HCT116 (cell line): ENCODE data around the gene XG. TPM values are rescaled to one million over a fixed set of nuclear protein-coding genes. Genes with fewer than 3 reads are reported as not detected.

Experiments used
- ATAC-seq: fragments of 200-7000 bp; cut with Tn5 transposase; 2 replicates; pipeline ENCODE4 v1.9.1; 2020; ENCODE audit warnings: mild to moderate bottlenecking, moderate library complexity
- BruUV-seq: library from RNA; stranded (reverse); fragments of 400-500 nt; replicated peaks from 2 replicates; lab custom pipeline; 2021; lab: Mats Ljungman, UMichigan
- CTCF ChIA-PET: fragments of 300-600 bp; sonication (Branson Sonifier 250); formaldehyde crosslinking; loops from one replicate; lab custom pipeline; 2021; ENCODE audit warnings: antibody characterized with exemption; lab: Charles Lee
- POLR2A ChIA-PET: fragments of 300-600, 350-600 bp; sonication (Branson Sonifier 250); formaldehyde crosslinking; loops from one replicate; lab custom pipeline; 2021; ENCODE audit warnings: antibody characterized with exemption; lab: Charles Lee
- RAD21 ChIA-PET, 2 experiments: fragments of 300-600 bp; sonication (Branson Sonifier 250); formaldehyde crosslinking; loops; one replicate each; lab custom pipeline; 2023; ENCODE audit warnings: low total read pairs in 2 of 2; ENCODE audit not compliant: uncharacterized antibody in 2 of 2, unreplicated experiment in 2 of 2, low non-redundant PET in 1 of 2; lab: Charles Lee
- DNase-seq: peaks from one replicate; pipeline ENCODE4 v3.0.0-alpha.2; 2010; ENCODE audit warnings: low read depth, low spot score
- H2AFZ ChIP-seq: fragments of 200-600 bp; shearing (Covaris generic), sonication (generic); 2 replicates; pipeline ENCODE4 v1.6.1; 2017; ENCODE audit warnings: low read depth, mixed run types, mixed read lengths, antibody characterized with exemption, low read length; ENCODE audit not compliant: poor library complexity, severe bottlenecking
- H3K27ac ChIP-seq: 2 replicates; pipeline ENCODE4 v1.5.1; 2012; ENCODE audit warnings: low read depth, low read length
- H3K27me3 ChIP-seq: fragments of 200-600 bp; sonication (generic); 2 replicates; pipeline ENCODE4 v1.6.1; 2016; ENCODE audit warnings: mixed run types, low read length, mixed read lengths; ENCODE audit not compliant: insufficient read depth
- H3K36me3 ChIP-seq, 2 experiments: fragments of 200-500 bp in 1 of 2; fragments of 200-600 bp in 1 of 2; sonication (Bioruptor generic) in 1 of 2; sonication (generic) in 1 of 2; 2 replicates each; pipeline versions ENCODE4 v1.5.1 to v1.6.1; 2014 to 2016; ENCODE audit warnings: low read length in 2 of 2, inconsistent platforms in 1 of 2, mixed read lengths in 1 of 2, mixed run types in 1 of 2; ENCODE audit not compliant: insufficient read depth in 2 of 2, control insufficient read depth in 1 of 2
- H3K4me1 ChIP-seq, 2 experiments: fragments of 200-600 bp in 1 of 2; sonication (generic) in 1 of 2; 2 replicates each; pipeline versions ENCODE4 v1.5.1 to v1.6.1; 2012 to 2017; ENCODE audit warnings: low read length in 2 of 2, inconsistent platforms in 1 of 2, mild to moderate bottlenecking in 1 of 2, mixed read lengths in 1 of 2, mixed run types in 1 of 2, moderate library complexity in 1 of 2; ENCODE audit not compliant: insufficient read depth in 2 of 2, control insufficient read depth in 1 of 2
- H3K4me2 ChIP-seq: fragments of 200-600 bp; sonication (generic); 2 replicates; pipeline ENCODE4 v1.6.1; 2017; ENCODE audit warnings: mixed run types, low read length, mixed read lengths
- H3K4me3 ChIP-seq, 2 experiments: fragments of 200-600 bp in 1 of 2; sonication (generic) in 1 of 2; replicated peaks in 1 of 2; 2 replicates each; pipeline ENCODE4 v1.5.1; 2011 to 2016; ENCODE audit warnings: low read length in 2 of 2, control low read depth in 1 of 2, low read depth in 1 of 2, mild to moderate bottlenecking in 1 of 2, mixed read lengths in 1 of 2, mixed run types in 1 of 2
- H3K79me2 ChIP-seq: fragments of 200-600 bp; sonication (generic); 2 replicates; pipeline ENCODE4 v1.6.1; 2017; ENCODE audit warnings: mild to moderate bottlenecking, mixed run types, low read length, moderate library complexity, mixed read lengths; ENCODE audit not compliant: insufficient read depth
- H3K9ac ChIP-seq: fragments of 200-600 bp; sonication (generic); 2 replicates; pipeline ENCODE4 v1.6.1; 2016; ENCODE audit warnings: low read length, mixed read lengths
- H3K9me2 ChIP-seq: fragments of 200-600 bp; sonication (generic), shearing (Covaris generic); 2 replicates; pipeline ENCODE4 v1.6.1; 2017; ENCODE audit warnings: mixed run types, mild to moderate bottlenecking, moderate library complexity; ENCODE audit not compliant: insufficient read depth
- H3K9me3 ChIP-seq, 2 experiments: fragments of 200-500 bp in 1 of 2; fragments of 200-600 bp in 1 of 2; sonication (Bioruptor generic) in 1 of 2; sonication (generic) in 1 of 2; 2 replicates each; pipeline ENCODE4 v1.6.1; 2014 to 2017; ENCODE audit warnings: low read length in 2 of 2, mixed read lengths in 2 of 2, inconsistent platforms in 1 of 2, low read depth in 1 of 2, mild to moderate bottlenecking in 1 of 2, mixed run types in 1 of 2, moderate library complexity in 1 of 2; ENCODE audit not compliant: control insufficient read depth in 1 of 2, insufficient read depth in 1 of 2
- H4K20me1 ChIP-seq: fragments of 200-600 bp; sonication (generic), shearing (Covaris generic); 2 replicates; pipeline ENCODE4 v1.6.1; 2017; ENCODE audit warnings: mixed run types, mild to moderate bottlenecking, moderate library complexity; ENCODE audit not compliant: insufficient read depth
- ATF3 ChIP-seq: IDR thresholded peaks from 2 replicates; pipeline ENCODE4 v1.6.1; 2012
- CEBPB ChIP-seq: IDR thresholded peaks from 2 replicates; pipeline ENCODE4 v1.6.1; 2012; ENCODE audit warnings: low read depth
- CTCF ChIP-seq, 3 experiments: fragments of 200-600 bp in 1 of 3; sonication (generic) in 1 of 3; IDR thresholded peaks in 2 of 3; conservative IDR thresholded peaks in 1 of 3; 2 replicates each; pipeline ENCODE4 v1.5.1; 2012 to 2017; ENCODE audit warnings: low read depth in 2 of 3, low read length in 2 of 3, antibody characterized with exemption in 1 of 3, borderline replicate concordance in 1 of 3, control low read depth in 1 of 3, mild to moderate bottlenecking in 1 of 3, mixed read lengths in 1 of 3, mixed run types in 1 of 3, moderate library complexity in 1 of 3; ENCODE audit not compliant: insufficient read depth in 1 of 3
- EGR1 ChIP-seq: IDR thresholded peaks from 2 replicates; pipeline ENCODE4 v1.6.1; 2012; ENCODE audit warnings: low read depth
- ELF1 ChIP-seq: IDR thresholded peaks from 2 replicates; pipeline ENCODE4 v1.6.1; 2012; ENCODE audit warnings: low read depth, borderline replicate concordance
- EZH2phosphoT487 ChIP-seq: fragments of 200-600 bp; IDR thresholded peaks from 2 replicates; pipeline ENCODE4 v1.6.1; 2018; ENCODE audit warnings: antibody characterized with exemption, borderline replicate concordance
- SIN3A ChIP-seq: IDR thresholded peaks from 2 replicates; pipeline ENCODE4 v1.6.1; 2012; ENCODE audit warnings: low read depth
- SP1 ChIP-seq: IDR thresholded peaks from 2 replicates; pipeline ENCODE4 v1.6.1; 2012; ENCODE audit warnings: low read depth
- SRF ChIP-seq: IDR thresholded peaks from 2 replicates; pipeline ENCODE4 v1.6.1; 2012; ENCODE audit warnings: low read depth
- TCF7L2 ChIP-seq: IDR thresholded peaks from 2 replicates; pipeline ENCODE4 v1.7.0; 2011; ENCODE audit warnings: borderline replicate concordance, inconsistent platforms; ENCODE audit not compliant: insufficient read depth, insufficient read length; ENCODE audit errors: extremely low read depth
- intact Hi-C: fragments of 100-400 bp; cut with micrococcal nuclease; formaldehyde crosslinking; loops from 2 replicates; pipeline ENCODE4 v1.10.0; 2022
- total RNA-seq: library from RNA; stranded (reverse); gene quantifications from one replicate; pipeline ENCODE4 v1.2.1, GENCODE V29; 2021; ENCODE audit not compliant: unreplicated experiment

The XG gene
- total RNA-seq, 1 experiment from 2014 or later = not detected

GRCh38 chrX:2735270-2735669 is 16.6 kb upstream of the XG start:
- RAD21 ChIA-PET = no interaction called here
- Histone ChIP-seq H3K9ac (no peak overlapping the region), H3K79me2 (no peaks in the 10 kb centered on the region), H3K9me3 (no peaks in the 10 kb centered on the region), H4K20me1 (no peaks in the 10 kb centered on the region), H3K4me1 (no peaks in the 10 kb centered on the region), H2AFZ (no peak overlapping the region), H3K27me3 (no peaks in the 10 kb centered on the region), H3K9me2 (no peaks in the 10 kb centered on the region), H3K36me3 (0 out of 4 replicates have a peak, but pooled peaks cover 0 to 6% of the 10 kb centered on the region in 2 experiments), H3K27ac (no peak overlapping the region), H3K4me2 (no peak overlapping the region), H3K4me3 (no peak overlapping the region)
- BruUV-seq = no TSS peak
- ATAC-seq = no peak
- CTCF ChIA-PET = no interaction called here
- DNase-seq = no peak
- intact Hi-C loops = no loop called here
- no peak for TF ChIP-seq ATF3
- no peak for TF ChIP-seq SP1
- TF ChIP-seq TCF7L2 = no peak
- TF ChIP-seq EGR1 = no peak
- TF ChIP-seq EZH2phosphoT487 = no peak
- POLR2A ChIA-PET = no interaction called here

GRCh38 chrX:2740672-2741071 is 11.2 kb upstream of the XG start:
- ChIA-PET POLR2A (no interaction called here), CTCF (no interaction called here), RAD21 (no interaction called here)
- H3K4me1 ChIP-seq = no peaks in the 10 kb centered on the region
- intact Hi-C loops = no loop called here
- no peak for ATAC-seq
- no peak overlapping the region for H3K4me3 ChIP-seq
- H3K79me2 ChIP-seq = no peaks in the 10 kb centered on the region
- no peak for DNase-seq
- no peaks in the 10 kb centered on the region for H4K20me1 ChIP-seq
- no peak overlapping the region for H3K9ac ChIP-seq
- no peaks in the 10 kb centered on the region for H3K27me3 ChIP-seq
- no peaks in the 10 kb centered on the region for H3K36me3 ChIP-seq
- no peak for TF ChIP-seq CTCF (IDR thresholded peaks at IDR 0.05 in 2 of 3, conservative IDR thresholded peaks at IDR 0.05 in 1 of 3; ENCODE audit: borderline replicate concordance in 1 of 3, insufficient read depth in 1 of 3, low read depth in 2 of 3, low read length in 2 of 3)
- no peak for TF ChIP-seq ELF1
- TF ChIP-seq CEBPB = no peak
- TF ChIP-seq SIN3A = no peak
- TF ChIP-seq SRF = no peak
- no TSS peak for BruUV-seq
- H3K27ac ChIP-seq = no peak overlapping the region
- H3K9me2 ChIP-seq = no peaks in the 10 kb centered on the region
- H3K4me2 ChIP-seq = no peak overlapping the region
- no peaks in the 10 kb centered on the region for H3K9me3 ChIP-seq
- no peak overlapping the region for H2AFZ ChIP-seq
